ENCODE results near the gene HK3. TPM values are rescaled to one million over a fixed set of nuclear protein-coding genes. Genes with fewer than 3 reads are reported as not detected.

HK3 gene
- total and polyA plus RNA-seq, 9 of the 15 experiments (the other 6 are each of a cell fraction or from before 2014, with no cell fraction given), result 0.16 TPM; not detected in 8

DNA sequence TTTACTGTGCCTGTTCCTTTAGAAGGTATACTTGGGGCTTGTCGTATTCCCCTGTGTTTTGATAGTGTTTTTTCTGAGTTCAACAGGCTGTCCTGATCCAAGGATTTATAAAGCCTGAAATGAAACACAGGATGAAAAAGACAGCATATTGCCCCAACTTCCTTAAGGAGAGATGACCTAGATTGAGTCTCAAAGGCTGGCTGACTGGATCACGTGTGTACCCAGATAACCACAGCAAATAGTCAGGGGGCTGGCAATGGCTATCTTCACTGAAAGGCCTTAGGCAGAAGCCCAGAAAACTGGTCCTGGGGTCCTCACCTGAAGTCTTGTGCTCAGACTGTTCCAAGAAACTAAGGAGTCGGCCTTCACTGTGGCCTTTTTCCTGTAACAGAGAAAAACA, 7.7 kb upstream of the HK3 start:
- H3K27ac ChIP-seq (ENCODE audit: extremely low read depth, low read depth, low read length), result no peak overlapping the region
- H3K9ac ChIP-seq (ENCODE audit: insufficient read depth in 1 of 2, low read depth in 2 of 2, low read length in 2 of 2), result no peak overlapping the region
- H3K9me3 ChIP-seq (replicated peaks; ENCODE audit: control insufficient read depth, insufficient read depth, low read depth, low read length), result no peaks in the 10 kb centered on the region
- DNase-seq (ENCODE audit: extremely low read depth in 1 of 4, low spot score in 3 of 4) (no peak), FAIRE-seq (no peak), ATAC-seq (no peak)
- H3K36me3 ChIP-seq (ENCODE audit: control insufficient read depth, insufficient read depth, low read length), result peaks cover 89% of the 10 kb centered on the region
- intact Hi-C loops (cut with micrococcal nuclease) (no loop called here), in situ Hi-C loops (cut with MboI) (no loop called here)
- CTCF ChIA-PET (ENCODE audit: low intra/inter-chr PET ratio), result no interaction called here
- WGBS (ENCODE audit: insufficient coverage, low coverage, missing lambda C conversion rate), result 76% methylated on average over 3 of the region's 3 CpGs
- peaks cover 3% of the 10 kb centered on the region for H3K9me1 ChIP-seq (ENCODE audit: control insufficient read depth, insufficient read depth, low read length)
- H4K20me1 ChIP-seq (replicated peaks; ENCODE audit: control insufficient read depth, insufficient read depth, low read length), result no peaks in the 10 kb centered on the region
- TF ChIP-seq CTBP1 (IDR thresholded peaks at IDR 0.05; ENCODE audit: borderline replicate concordance) (no peak), ZC3H8 (IDR thresholded peaks at IDR 0.05) (no peak), HDAC6 (IDR thresholded peaks at IDR 0.05; ENCODE audit: low read depth, low read length) (no peak), ZNF586 (CRISPR knock-in tag; conservative IDR thresholded peaks at IDR 0.05) (no peak), HOXB6 (CRISPR knock-in tag; IDR thresholded peaks at IDR 0.05; ENCODE audit: borderline replicate concordance) (no peak), TRIM28 (IDR thresholded peaks at IDR 0.05) (no peak), STAG1 (CRISPR knock-in tag; IDR thresholded peaks at IDR 0.05; ENCODE audit: borderline replicate concordance) (no peak), ETV5 (CRISPR knock-in tag; IDR thresholded peaks at IDR 0.05; ENCODE audit: low read depth) (no peak), POU5F1 (IDR thresholded peaks at IDR 0.05; ENCODE audit: borderline replicate concordance, low read depth, low read length, partially characterized antibody) (no peak), RBM22 (IDR thresholded peaks at IDR 0.05; ENCODE audit: low read depth, low read length, poor library complexity, severe bottlenecking) (no peak), ZFP30 (CRISPR knock-in tag; IDR thresholded peaks at IDR 0.05; ENCODE audit: borderline replicate concordance) (no peak), ZBTB9 (CRISPR knock-in tag; IDR thresholded peaks at IDR 0.05) (no peak), ZKSCAN8 (CRISPR knock-in tag; IDR thresholded peaks at IDR 0.05) (no peak), PRPF4 (IDR thresholded peaks at IDR 0.05; ENCODE audit: insufficient read depth, low read depth, low read length, poor library complexity, severe bottlenecking) (no peak), ATF2 (CRISPR knock-in tag; IDR thresholded peaks at IDR 0.05) (no peak), ZNF146 (CRISPR knock-in tag; IDR thresholded peaks at IDR 0.05; ENCODE audit: unreplicated experiment) (no peak), ZNF408 (CRISPR knock-in tag; IDR thresholded peaks at IDR 0.05; ENCODE audit: low read depth) (no peak)
- TF ChIP-seq, protein P1, sequence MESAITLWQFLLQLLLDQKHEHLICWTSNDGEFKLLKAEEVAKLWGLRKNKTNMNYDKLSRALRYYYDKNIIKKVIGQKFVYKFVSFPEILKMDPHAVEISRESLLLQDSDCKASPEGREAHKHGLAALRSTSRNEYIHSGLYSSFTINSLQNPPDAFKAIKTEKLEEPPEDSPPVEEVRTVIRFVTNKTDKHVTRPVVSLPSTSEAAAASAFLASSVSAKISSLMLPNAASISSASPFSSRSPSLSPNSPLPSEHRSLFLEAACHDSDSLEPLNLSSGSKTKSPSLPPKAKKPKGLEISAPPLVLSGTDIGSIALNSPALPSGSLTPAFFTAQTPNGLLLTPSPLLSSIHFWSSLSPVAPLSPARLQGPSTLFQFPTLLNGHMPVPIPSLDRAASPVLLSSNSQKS (CRISPR knock-in tag; IDR thresholded peaks at IDR 0.05), result no peak
- TF ChIP-seq, protein P2, sequence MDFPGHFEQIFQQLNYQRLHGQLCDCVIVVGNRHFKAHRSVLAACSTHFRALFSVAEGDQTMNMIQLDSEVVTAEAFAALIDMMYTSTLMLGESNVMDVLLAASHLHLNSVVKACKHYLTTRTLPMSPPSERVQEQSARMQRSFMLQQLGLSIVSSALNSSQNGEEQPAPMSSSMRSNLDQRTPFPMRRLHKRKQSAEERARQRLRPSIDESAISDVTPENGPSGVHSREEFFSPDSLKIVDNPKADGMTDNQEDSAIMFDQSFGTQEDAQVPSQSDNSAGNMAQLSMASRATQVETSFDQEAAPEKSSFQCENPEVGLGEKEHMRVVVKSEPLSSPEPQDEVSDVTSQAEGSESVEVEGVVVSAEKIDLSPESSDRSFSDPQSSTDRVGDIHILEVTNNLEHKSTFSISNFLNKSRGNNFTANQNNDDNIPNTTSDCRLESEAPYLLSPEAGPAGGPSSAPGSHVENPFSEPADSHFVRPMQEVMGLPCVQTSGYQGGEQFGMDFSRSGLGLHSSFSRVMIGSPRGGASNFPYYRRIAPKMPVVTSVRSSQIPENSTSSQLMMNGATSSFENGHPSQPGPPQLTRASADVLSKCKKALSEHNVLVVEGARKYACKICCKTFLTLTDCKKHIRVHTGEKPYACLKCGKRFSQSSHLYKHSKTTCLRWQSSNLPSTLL (IDR thresholded peaks at IDR 0.05), result no peak
- no TSS peak for BruUV-seq (replicated peaks)
- no peak overlapping the region for H2AFZ ChIP-seq (ENCODE audit: low read depth, low read length)
- POLR2A ChIA-PET, result no interaction called here
- H3K4me3 ChIP-seq, result no peak overlapping the region
- no peaks in the 10 kb centered on the region for H3K79me2 ChIP-seq (ENCODE audit: control insufficient read depth, insufficient read depth, low read length)
- no peak overlapping the region for H3K4me2 ChIP-seq (ENCODE audit: insufficient read depth, low read length)
- H3K27me3 ChIP-seq (ENCODE audit: control insufficient read depth in 2 of 2, insufficient read depth in 2 of 2, low read length in 2 of 2), result no peaks in the 10 kb centered on the region
- H3K4me1 ChIP-seq (replicated peaks in 1 of 2; ENCODE audit: control insufficient read depth in 2 of 2, insufficient read depth in 2 of 2, low read length in 2 of 2), result peaks cover 0 to 14% of the 10 kb centered on the region in 2 experiments; a peak in 2 of 5 replicates

Data from K562 (cell line).